Right hindlimb (tissue), 1 donor: Measurements from ENCODE around the gene PPT2.
"Not testable (repeated sequence)": the region's sequence is repeated elsewhere in the genome, so short reads cannot be mapped to it uniquely, and the experiment has no call there.

Experiments used
- DNase-seq: peaks from one replicate; pipeline ENCODE4 v3.0.0-alpha.2; 2018

The PPT2 gene

DNA sequence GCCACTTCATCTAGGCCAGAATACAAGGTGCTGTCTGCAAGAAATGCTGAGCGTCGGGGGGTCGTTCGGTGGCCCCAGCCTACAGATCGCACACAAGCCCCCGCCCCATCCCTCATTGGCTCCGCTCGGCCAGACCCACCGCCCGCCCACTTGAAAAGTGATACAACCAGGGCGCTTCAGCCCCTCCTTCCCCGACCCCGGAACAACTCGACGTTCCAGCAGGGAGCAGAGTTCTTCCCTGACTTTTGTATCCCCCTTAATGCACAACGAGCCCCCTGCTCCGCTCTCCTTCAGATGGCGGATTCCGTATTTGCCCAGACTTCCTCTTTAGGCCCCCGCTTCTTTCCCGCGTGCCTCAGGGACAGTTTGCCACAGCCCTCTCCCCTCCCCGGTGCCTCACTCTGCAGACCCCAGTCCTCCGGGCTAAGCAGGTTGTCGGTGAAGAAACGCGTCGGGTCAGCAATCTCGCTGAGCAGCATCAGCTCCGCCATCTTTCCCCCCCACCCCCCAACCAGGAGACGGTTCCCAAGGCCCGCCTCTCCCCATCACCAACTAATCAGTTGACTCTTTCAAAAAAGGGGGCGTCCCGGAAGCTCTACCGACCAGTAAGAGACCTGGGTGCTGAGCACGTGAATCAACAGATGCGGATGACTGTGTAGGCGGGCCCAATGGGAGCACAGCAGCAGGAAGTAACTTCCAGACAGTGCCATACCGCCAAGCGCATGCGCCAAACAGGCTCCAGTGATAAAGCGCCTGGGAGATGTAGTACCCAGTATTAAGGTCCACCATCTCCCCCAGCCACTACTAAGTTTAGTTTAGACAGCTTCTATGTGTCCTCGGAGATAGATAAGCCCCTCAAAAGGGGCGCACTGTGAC is 26.0 kb upstream of the PPT2 start, which contains the start of gene ATF6B:
Gene ATF6B, minus strand, starts transcription at position 530 of the 876 bp plus-strand sequence. Its CDS starts 39 bp downstream, at position 491.
- peak; percentile 99 for DNase-seq

GRCh38 chr6:32128751-32129296 is 25.1 kb upstream of the PPT2 start:
- DNase-seq: no peak

- DNase-seq: no peak
Measured at GRCh38 chr6:32129297-32130088, 24.4 kb upstream of the PPT2 start.

GRCh38 chr6:32131439-32131948 is 22.4 kb upstream of the PPT2 start:
- DNase-seq: no peak

DNA sequence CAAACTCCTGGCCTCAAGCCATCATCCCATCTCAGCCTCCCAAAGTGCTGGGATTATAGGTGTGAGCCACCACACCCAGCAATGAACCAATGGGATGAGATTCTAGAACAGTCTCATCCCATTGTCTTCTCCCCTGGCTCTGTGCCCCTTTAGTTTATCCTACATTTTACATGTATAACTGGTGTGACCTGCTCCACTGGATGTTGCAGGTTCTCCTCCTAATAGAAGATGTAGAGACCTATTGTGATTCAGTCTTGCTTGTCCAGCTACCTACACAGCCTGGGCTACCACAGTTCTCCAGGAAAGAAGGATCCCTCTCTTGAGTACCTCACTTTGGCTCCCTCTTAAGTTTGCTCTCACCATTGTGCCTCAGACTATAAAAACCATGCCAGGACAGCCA is 21.8 kb upstream of the PPT2 start:
- DNase-seq: no peak

GRCh38 chr6:32133786-32134185 is 20.2 kb upstream of the PPT2 start:
- no peak for DNase-seq

DNA sequence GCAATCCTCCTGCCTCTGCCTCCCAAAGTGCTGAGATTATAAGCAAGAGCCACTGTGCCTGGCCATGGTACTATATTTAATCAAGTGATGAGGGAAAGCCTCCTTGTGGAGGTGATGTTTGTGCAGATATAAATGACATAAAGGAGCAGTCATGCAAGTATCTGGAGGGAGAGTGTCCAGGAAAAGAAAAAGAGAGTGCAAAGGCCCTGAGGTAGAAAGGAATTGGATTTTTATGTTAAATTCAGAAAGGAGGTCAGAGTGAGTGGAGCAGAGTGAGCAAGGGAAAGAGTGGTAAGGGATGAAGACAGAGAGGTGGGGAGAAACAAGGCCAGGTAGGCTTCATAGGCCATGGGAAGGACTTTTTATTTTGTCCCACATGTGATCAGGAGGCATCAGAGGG is 16.5 kb upstream of the PPT2 start:
- no peak for DNase-seq

- no peak for DNase-seq
Measured at GRCh38 chr6:32139590-32139989, 14.4 kb upstream of the PPT2 start.

DNA sequence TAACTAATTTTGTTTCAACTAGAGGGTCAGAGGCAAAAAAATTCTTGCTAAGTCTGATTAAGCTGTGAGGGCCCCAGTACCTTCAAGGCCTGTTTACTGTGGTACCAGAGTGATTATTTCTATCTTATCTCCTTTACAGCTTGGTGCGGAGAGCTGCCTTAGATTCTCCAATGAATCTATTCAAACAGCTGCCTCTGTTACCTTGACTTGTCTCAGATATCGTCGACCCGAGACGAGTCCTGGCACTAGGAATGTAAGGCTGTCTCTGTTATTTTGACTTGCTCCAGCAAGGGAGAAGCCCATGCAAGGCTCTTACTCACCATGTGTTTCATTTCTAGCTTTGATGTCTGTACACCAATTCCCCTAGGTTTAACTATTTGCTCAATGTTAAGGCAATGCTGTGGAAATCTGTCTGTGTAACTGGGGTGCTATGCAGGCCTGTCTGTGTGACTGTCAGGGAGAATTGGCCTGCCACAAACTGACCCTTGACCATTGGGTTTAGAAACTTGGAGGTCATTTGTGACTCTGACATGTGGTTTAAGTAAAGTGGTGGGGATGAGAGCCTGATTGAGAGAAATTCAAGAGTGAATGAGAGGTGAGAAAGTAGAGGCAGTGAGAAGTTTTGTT is 13.4 kb upstream of the PPT2 start:
- no peak for DNase-seq

- not testable (repeated sequence) for DNase-seq
Measured at GRCh38 chr6:32144238-32144637, 9.7 kb upstream of the PPT2 start.

GRCh38 chr6:32146287-32146686 is 7.7 kb upstream of the PPT2 start:
- no peak for DNase-seq

DNA sequence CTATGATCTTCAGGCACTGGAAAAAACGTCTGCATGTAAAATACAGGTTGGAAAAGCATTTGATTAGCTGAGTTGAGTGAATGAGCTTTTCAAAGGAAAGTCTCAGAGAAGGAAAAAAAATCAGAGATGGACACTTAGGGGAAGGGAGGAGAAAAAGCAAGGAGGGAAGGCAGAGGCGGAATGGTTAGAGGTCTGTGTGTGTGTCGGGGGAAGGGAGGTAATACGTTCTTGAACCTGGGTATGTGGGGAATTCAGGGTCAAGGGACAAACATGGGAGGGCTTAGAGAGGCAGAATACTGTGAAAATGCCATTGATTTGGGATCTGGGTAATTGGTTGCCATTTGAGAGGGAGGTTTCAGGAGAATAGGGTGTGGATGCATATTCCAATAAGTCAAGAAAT is 7.3 kb upstream of the PPT2 start:
- DNase-seq: no peak

DNA sequence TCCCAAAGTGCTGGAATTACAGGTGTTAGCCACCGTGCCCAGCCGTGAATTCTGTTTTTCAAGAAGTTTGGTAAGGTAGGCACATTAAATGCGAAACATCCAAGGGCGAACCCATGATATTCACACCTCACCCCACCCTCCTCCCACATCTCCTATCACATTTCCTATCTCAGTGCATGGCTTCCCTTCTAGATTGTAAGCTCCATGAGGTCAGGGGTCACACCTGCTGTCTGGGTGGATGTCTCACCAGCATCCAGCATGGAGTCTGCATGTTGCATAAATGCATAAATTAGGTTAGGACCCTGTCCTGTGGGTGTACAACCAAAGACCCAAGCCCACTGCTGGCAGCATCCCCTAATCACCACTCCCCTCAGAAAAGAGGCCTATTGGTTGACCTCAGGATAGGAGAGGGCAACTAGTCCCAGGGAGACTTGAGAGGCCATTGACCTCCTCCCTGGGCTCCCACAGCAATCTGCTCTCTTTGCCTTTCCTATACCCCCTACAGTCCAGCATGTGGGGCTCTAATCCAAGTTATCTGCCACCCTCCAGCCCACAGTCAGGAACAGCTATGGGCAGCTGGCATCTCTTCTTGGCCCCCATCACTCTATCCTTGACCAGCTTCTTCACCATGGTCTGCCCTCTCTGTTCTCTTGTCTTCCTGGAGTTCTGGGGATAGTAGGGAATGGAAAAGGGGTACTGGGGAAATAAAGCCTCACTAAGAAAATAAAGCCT is 6.4 kb upstream of the PPT2 start:
- no peak for DNase-seq

GRCh38 chr6:32148289-32149091 is 5.5 kb upstream of the PPT2 start:
- DNase-seq: peak; percentile 81

- no peak for DNase-seq
Measured at GRCh38 chr6:32149092-32149755, 4.7 kb upstream of the PPT2 start.

DNA sequence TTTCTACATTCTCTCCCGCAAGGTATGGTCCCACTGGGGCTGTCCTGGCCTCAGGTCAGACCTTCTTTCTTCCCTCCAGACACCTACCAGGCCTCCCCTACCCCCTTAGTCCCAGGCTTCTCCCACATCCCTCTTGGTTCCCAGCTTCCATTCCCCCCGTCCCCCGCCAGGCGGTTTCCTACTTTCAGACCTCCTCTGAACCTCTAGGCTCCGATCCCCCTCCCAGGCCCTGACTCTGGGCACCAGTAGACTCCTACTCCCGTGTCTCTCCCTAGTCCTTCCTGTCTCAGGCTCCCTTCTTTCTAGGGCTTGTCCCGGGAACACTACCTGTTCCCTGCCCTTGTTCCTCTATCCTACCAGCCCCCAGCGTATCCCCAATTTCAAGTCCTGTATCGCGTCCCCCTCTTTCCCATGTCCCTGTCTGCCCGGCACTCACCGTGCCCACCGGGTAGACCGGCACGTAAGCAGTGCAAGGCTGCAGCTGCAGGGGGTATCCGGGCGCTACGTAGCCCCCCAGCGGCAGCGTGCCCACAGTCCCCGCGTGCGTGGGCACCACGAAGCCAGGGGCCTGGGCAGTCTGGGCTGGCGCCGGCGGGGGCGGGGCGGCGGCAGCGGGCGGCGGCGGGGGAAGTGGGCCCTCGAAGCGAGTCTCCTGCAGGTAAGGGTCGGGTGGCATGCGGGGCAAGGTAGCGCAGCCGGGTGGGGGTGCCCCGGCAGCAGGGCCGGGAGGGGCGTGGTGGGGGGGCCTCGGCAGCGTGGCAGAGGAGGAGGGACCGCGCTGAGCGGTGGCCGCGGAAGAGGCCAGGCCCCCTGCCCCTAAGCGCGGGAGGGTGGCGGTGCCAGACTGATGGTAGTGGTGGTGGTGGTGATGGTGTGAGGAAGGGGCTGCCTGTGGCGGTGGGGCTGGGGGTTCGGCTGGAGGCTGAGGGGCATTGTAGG is 3.7 kb upstream of the PPT2 start:
- peak; percentile 25 for DNase-seq

GRCh38 chr6:32151181-32151862 is 2.6 kb upstream of the PPT2 start:
- DNase-seq: peak; percentile 28

- peak; percentile 33 for DNase-seq
Measured at GRCh38 chr6:32151863-32152768, 1.8 kb upstream of the PPT2 start, which contains the start of gene PRRT1. Gene PRRT1 (minus strand): TSS chr6:32151939. CDS start chr6:32151827, 112 bp downstream.
